Right cardiac atrium (tissue), 5 donors: ENCODE measurements around the gene EZH2. TPM values are rescaled to one million over a fixed set of nuclear protein-coding genes. Genes with fewer than 3 reads are reported as not detected.

Experiments
- ATAC-seq, 2 donors: fragments of 200-7000 bp; cut with Tn5 transposase; one replicate each; pipeline versions ENCODE4 v1.8.0 to v1.9.1; 2020; ENCODE audit warnings: moderate library complexity in 2 of 2, mild to moderate bottlenecking in 1 of 2
- DNase-seq, 3 donors: peaks; one replicate each; pipeline ENCODE4 v3.0.0-alpha.2; 2020
- H3K27ac ChIP-seq: one replicate; pipeline ENCODE4 v1.5.1; 2013; ENCODE audit warnings: mild to moderate bottlenecking, low read length, control low read depth, moderate library complexity
- H3K27me3 ChIP-seq: one replicate; pipeline ENCODE4 v1.6.1; 2013; ENCODE audit not compliant: control insufficient read depth, insufficient read depth
- H3K4me1 ChIP-seq: one replicate; pipeline ENCODE4 v1.6.1; 2013; ENCODE audit warnings: low read length; ENCODE audit not compliant: control insufficient read depth, insufficient read depth
- H3K4me3 ChIP-seq: one replicate; pipeline ENCODE4 v1.5.1; 2013; ENCODE audit warnings: low read length, control low read depth
- H3K9me3 ChIP-seq: one replicate; pipeline ENCODE4 v1.6.1; 2013; ENCODE audit warnings: low read length; ENCODE audit not compliant: control insufficient read depth
- WGBS: extraction: QIAGEN DNeasy Blood & Tissue Kit; methylation state at CpG from one replicate; pipeline ENCODE4 v1.1.7; 2013; 5-methylcytosine and 5-hydroxymethylcytosine counted together
- intact Hi-C, 4 donors: fragments of 100-400 bp; cut with DNase I; formaldehyde crosslinking; loops; one replicate each; pipeline versions ENCODE4 v1.11.0 to v1.14.0; 2022 to 2023
- polyA plus RNA-seq: library from polyadenylated mRNA; stranded (reverse); fragments of 200-250 nt; gene quantifications from one replicate; pipeline ENCODE4 v1.2.3, GENCODE V29; 2013
- total RNA-seq, 4 donors: library from RNA; stranded (reverse); fragmentation: NEBNext Ultra II Directional; extraction: Animal tissue kit (Norgen Biotek cat#: 25700); gene quantifications; one replicate each; pipeline ENCODE4 v1.2.1, GENCODE V29; 2021
- donor health status: healthy with polysubstance abuse.
- donor health status: DM: no; HTN: yes; CAD: no.
- donor health status: DM: no; HTN: no; CAD: no.
- donor health status: DM: no; HTN: yes; CAD: no; lungs with severe emphysema.
- donor health status: DM: yes; HTN: yes; CAD: no.

The EZH2 gene
- total and polyA plus RNA-seq, 5 donors, result 0.68 to 1.7 (median 1.2) TPM

DNA sequence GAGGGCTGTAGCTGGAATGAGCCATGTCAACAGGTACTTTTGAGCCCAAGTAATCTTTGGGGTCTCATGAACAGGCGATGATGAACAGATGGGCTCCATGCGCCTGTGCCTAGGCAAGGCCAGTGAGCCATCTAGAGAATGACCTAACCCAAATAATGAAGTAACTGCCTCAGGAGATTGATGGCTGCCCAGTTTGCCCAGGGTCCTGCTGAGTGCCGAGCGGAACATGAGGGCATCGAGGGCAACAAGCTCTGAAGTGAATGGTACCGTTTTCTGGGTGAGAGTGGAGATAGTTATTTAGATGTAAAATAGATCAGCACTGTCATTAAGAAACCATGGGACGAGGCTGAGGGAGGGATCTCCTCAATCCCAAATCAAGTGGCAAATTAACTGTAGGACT lies 77.9 kb downstream of the EZH2 start:
- no peak overlapping the region for H3K4me3 ChIP-seq
- no peaks in the 10 kb centered on the region for H3K27me3 ChIP-seq
- ATAC-seq, result no peak
- 94% methylated on average over 7 of the region's 7 CpGs for whole genome bisulfite sequencing
- H3K9me3 ChIP-seq, result no peaks in the 10 kb centered on the region
- DNase-seq, result no peak
- no peak overlapping the region for H3K27ac ChIP-seq
- intact Hi-C loops, result no loop called here
- no peaks in the 10 kb centered on the region for H3K4me1 ChIP-seq

DNA sequence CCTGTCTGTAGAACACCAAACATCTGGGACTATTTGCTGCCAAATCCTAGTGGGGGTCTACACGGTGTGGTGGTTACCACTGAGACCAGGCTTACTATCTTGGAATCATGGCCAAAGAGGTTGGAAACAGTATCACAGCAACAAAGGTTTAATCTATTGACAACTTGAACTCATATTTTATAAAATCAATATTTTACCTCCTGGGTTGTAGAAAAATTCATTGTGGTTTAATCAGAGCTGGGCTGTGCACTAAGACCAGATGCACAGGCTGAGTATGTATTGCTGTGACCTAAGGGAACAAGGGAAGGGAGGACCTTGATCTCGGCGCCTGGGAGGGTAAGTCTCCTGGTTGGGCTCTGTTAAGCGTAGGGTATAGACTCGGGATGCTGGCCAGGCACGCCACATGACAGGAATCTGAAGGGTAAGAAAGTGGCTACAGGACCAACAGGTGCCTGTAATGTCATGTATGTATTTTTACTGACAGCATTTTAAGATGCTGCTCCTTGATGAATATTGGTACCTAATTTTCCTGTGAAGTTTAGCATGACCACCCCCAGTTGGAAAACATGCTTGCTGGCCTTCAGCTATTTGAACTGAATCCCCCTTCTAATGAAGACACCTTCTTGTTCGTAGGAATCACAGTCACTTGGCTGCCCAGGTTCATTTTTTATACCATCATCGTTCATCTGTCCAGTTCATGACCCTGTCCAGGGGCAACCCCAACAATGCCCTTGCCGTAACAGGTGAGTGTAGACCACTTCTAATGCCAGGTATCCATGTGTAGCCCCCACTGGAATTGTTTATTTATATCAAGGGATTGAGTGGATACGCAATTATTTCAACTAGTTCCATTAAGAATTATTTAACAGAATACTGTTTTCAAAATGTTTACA lies 79.5 kb downstream of the EZH2 start:
- ATAC-seq (no peak), DNase-seq (peak in 1 of 3 donors; percentile 21)
- Histone ChIP-seq H3K27me3 (no peaks in the 10 kb centered on the region), H3K27ac (no peak overlapping the region), H3K4me1 (no peaks in the 10 kb centered on the region), H3K4me3 (no peak overlapping the region), H3K9me3 (no peaks in the 10 kb centered on the region)
- WGBS, result 82% methylated on average over 10 of the region's 10 CpGs
- intact Hi-C loops, result no loop called here

DNA sequence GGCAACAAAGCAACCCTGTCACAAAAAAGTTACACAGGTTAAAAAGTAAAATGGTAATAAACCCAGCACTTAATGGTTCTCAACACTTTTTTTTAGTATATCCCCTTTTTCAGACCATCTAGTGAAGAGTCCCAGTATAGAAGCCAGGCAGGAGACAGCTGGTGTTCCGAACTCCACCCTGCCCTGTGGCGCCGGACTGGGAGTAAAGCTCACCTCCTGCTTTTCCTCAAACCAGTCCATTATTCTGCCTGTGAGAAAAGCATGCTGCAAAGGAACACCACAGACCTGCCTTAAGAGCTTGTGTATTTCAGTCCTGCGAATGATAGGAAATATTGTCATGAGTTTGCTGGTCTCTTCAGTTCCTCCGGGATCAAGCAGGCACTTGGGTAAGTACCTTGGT lies 81.0 kb downstream of the EZH2 start:
- Histone ChIP-seq H3K27me3 (no peaks in the 10 kb centered on the region), H3K27ac (no peak overlapping the region), H3K4me1 (no peaks in the 10 kb centered on the region), H3K4me3 (no peak overlapping the region), H3K9me3 (no peaks in the 10 kb centered on the region)
- DNase-seq (no peak), ATAC-seq (no peak)
- 95% methylated on average over 5 of the region's 5 CpGs for WGBS
- intact Hi-C loops, result no loop called here

DNA sequence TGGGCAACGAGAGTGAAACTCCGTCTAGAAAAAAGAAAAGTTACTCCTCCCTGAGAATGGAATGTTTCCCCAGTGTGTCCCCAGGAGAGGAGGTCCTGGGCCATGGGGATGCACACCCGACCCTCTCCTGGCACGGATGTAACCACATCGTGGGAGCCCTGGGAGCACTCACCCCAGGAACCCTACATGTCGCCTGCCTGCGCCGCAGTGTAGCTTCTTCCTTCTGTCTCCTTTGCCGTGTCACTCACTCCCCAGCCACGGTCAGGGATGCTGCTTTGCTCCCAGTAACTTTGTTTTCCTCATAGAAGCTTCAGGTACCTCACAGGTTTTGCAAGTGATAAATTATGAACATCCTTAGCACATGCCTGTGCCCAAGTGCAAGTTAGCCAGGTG lies 82.0 kb downstream of the EZH2 start:
- intact Hi-C loops, result no loop called here
- ATAC-seq (peak in 1 of 2 donors; percentile 34), DNase-seq (peak in 1 of 3 donors; percentile 22)
- Histone ChIP-seq H3K27ac (no peak overlapping the region), H3K27me3 (no peaks in the 10 kb centered on the region), H3K4me1 (no peaks in the 10 kb centered on the region), H3K9me3 (no peaks in the 10 kb centered on the region), H3K4me3 (no peak overlapping the region)
- 91% methylated on average over 10 of the region's 10 CpGs for WGBS

DNA sequence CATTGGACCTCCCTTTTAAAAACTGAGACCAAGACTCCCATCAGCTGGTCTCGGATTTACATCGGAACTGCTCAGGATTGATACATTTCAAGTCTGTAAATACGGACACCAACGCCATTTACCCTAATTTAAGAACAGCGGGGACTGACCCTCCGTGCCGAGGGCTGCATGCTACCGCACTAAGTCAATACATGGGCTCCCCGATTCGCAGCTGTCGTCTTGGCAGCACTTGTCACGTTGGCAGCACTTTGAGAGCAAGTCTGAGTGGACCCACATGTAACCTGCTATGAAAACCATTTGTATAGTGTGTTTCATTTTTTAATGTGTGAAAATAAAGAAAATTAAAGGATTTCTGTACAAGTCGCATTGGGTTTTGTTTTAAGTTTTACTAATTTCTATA lies 83.4 kb downstream of the EZH2 start:
- Histone ChIP-seq H3K27ac (no peak overlapping the region), H3K9me3 (no peaks in the 10 kb centered on the region), H3K4me1 (no peaks in the 10 kb centered on the region), H3K27me3 (no peaks in the 10 kb centered on the region), H3K4me3 (no peak overlapping the region)
- 85% methylated on average over 13 of the region's 13 CpGs for WGBS
- peak in 1 of 3 donors; percentile 26 for DNase-seq
- intact Hi-C loops, result no loop called here
- no peak for ATAC-seq

DNA sequence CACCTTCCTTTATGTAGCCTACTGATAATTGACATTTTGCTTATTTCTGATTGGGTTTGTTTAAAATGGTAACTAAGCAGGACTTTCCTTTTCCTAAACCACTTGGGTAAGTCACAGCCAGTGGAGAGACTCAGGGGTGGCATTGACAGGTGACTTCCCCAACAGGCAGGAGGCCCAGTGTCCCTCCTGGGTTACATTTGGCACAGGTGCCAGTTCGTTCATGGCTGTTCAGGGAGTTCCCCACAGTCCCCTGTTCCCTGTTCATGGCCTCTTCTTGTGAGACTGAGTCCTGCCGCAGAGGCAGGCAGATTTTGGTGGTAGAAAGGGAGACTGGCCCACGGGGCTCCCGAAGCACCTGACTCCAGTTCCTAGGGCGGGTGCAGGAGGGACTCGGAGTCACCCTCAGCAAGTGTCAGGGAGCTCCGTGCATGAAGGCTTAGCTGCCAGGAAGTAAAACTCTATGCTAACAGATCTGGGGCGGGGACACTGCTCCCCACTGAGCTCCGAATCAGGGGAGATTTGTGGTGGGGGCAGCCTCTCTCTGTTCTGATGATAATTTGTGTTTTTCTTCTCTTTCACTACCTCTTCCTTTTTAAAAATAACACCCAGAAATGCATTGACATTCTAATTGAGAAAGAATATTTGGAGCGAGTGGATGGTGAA lies 84.1 kb downstream of the EZH2 start:
- ATAC-seq (no peak), DNase-seq (no peak)
- WGBS, result 82% methylated on average over 10 of the region's 10 CpGs
- Histone ChIP-seq H3K27me3 (no peaks in the 10 kb centered on the region), H3K4me3 (no peak overlapping the region), H3K4me1 (no peaks in the 10 kb centered on the region), H3K27ac (no peak overlapping the region), H3K9me3 (no peaks in the 10 kb centered on the region)
- intact Hi-C loops, result no loop called here

DNA sequence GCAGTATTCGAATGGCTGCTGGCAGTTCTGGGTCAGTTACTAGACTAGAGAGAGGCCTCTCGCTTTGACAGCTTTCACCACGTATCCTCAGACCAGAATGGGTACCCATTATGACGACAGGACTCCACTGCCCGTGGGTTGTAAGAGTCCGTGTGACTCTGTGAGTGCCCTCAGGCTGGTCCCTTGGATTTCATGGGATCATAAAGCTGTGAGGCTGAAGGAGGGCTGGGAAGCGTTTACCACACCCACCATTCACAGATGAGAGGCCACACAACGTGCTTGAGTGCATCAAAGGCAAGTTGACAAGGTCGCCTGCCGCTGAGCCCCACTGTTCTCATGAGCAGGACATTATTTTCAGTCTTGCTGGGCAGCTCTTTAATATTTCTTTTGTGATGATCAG lies 87.2 kb downstream of the EZH2 start:
- Histone ChIP-seq H3K4me3 (no peak overlapping the region), H3K4me1 (no peaks in the 10 kb centered on the region), H3K9me3 (no peaks in the 10 kb centered on the region), H3K27ac (no peak overlapping the region), H3K27me3 (no peaks in the 10 kb centered on the region)
- intact Hi-C loops, result no loop called here
- no peak for DNase-seq
- 83% methylated on average over 10 of the region's 10 CpGs for WGBS
- no peak for ATAC-seq

DNA sequence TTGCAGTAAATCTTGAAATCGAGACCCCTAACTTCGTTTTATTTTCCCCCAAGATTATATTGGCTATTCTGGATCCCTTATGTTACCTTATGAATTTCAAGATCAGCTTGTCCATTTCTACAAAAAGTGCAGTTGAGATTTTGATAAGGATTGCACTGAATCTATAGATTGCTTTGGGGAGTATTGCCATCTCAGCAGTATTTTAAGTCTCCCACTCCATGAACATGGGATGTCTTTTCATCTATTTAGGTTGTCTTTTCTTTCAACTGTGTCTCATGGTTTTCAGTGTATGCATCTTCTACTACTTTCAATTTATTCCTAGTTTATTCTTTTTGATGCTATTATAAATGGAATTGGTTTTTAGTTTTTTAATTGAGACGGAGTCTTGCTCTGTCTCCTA lies 89.6 kb downstream of the EZH2 start:
- Histone ChIP-seq H3K9me3 (no peaks in the 10 kb centered on the region), H3K4me3 (no peak overlapping the region), H3K27me3 (no peaks in the 10 kb centered on the region), H3K4me1 (peaks cover 3% of the 10 kb centered on the region), H3K27ac (no peak overlapping the region)
- ATAC-seq (no peak), DNase-seq (no peak)
- intact Hi-C loops, result no loop called here
- WGBS, result 98% methylated on average over 3 of the region's 3 CpGs

DNA sequence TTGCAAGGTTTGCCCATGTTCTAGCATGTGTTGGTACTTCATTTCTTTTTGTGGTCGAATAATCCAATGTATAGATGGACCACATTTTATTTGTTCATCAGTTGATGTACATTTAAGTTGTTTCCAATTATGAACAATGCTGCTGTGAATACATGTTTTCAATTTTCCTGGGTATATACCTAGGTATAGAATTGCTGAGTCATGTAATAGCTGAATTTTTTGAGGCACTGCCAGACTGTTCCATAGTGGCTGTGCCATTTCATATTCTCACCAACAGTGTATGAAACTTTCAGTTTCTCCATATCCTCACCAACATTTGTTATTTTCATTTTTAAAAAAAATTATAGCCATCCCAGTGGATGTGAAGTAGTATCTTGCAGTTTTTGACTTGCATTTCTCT lies 90.5 kb downstream of the EZH2 start:
- Histone ChIP-seq H3K4me3 (no peak overlapping the region), H3K27me3 (no peaks in the 10 kb centered on the region), H3K9me3 (no peaks in the 10 kb centered on the region), H3K4me1 (peaks cover 3% of the 10 kb centered on the region), H3K27ac (no peak overlapping the region)
- WGBS, result 97% methylated on average over 1 of the region's 1 CpG
- DNase-seq (no peak), ATAC-seq (no peak)
- intact Hi-C loops, result no loop called here

DNA sequence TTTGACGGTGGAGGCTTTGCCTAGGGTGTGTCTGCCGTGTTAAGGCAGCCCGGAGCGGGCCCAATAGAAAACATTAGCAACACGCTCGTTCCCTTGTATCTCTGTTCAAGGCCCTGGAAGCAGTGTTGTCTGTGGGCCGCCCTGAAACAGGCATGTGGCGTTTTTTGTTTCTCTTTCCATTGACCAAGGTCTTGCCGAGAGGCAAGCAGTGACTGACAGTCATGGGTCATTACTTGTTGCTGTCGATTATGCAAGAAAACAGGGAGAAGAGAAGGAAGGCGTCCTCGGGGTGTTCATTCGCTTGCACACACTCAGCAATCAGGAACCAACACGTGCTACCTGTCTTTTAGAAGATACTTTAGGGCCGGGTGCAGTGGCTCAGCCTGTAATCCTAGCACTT lies 92.5 kb downstream of the EZH2 start:
- Histone ChIP-seq H3K4me1 (peaks cover 3% of the 10 kb centered on the region), H3K27ac (no peak overlapping the region), H3K4me3 (no peak overlapping the region), H3K9me3 (no peaks in the 10 kb centered on the region), H3K27me3 (no peaks in the 10 kb centered on the region)
- 93% methylated on average over 15 of the region's 15 CpGs for WGBS
- intact Hi-C loops, result no loop called here
- DNase-seq, result no peak
- ATAC-seq, result no peak

DNA sequence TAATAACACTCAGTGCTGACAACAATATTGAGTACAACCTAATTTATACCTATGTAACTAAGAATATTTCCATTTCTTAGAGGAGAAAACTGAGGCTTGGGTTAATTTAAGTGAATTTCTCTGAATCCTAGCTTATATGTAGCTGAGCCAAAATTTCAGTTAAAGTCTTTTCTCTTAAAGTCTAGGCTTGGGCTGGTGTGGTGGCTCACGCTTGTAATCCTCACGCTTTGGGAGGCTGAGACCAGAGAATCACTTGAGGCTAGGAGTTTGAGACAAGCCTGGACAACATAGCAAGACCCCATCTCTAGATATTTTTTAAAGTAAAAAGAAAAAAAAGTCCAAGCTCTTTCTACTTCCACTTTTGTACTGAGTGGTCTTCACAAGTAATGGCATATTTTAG lies 93.2 kb downstream of the EZH2 start:
- Histone ChIP-seq H3K4me1 (peaks cover 3% of the 10 kb centered on the region), H3K4me3 (no peak overlapping the region), H3K27me3 (no peaks in the 10 kb centered on the region), H3K9me3 (no peaks in the 10 kb centered on the region), H3K27ac (no peak overlapping the region)
- intact Hi-C loops, result no loop called here
- 95% methylated on average over 2 of the region's 2 CpGs for WGBS
- ATAC-seq (no peak), DNase-seq (no peak)
